ENCODE data around the gene LRP1B.

Gene LRP1B

DNA sequence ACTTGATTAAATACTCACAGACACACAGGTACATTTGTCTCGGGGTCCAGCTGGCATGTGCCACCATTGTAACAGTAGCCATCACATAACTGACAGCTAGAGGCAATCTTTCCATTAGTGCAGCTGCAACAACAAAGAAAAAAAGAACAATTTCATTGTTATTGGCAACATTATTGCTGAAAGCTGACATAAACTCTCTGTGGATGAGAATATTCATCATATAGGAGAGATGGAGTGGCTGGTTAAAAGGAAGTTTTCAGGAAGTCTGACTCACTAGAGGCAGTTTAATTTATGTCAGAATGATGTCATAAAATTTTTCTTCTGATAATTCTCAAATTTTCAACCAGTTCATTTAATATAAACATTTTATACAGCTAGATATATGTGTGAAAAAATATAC is 1860.6 kb downstream of the LRP1B start:
- H3K36me3 ChIP-seq (ENCODE audit: control insufficient read depth in 1 of 2, insufficient read depth in 2 of 2, low read length in 2 of 2): no peaks in the 10 kb centered on the region
- H3K27ac ChIP-seq (ENCODE audit: low read length): no peak overlapping the region
- no peaks in the 10 kb centered on the region for H3K9me3 ChIP-seq (ENCODE audit: control insufficient read depth in 1 of 2, low read length in 2 of 2)
- H3K4me1 ChIP-seq (ENCODE audit: control insufficient read depth in 1 of 2, insufficient read depth in 2 of 2, low read length in 2 of 2): no peaks in the 10 kb centered on the region
- no peaks in the 10 kb centered on the region for H3K27me3 ChIP-seq (ENCODE audit: low read depth, low read length)
- no peak overlapping the region for H3K4me3 ChIP-seq (ENCODE audit: low read depth in 1 of 2, low read length in 2 of 2)

DNA sequence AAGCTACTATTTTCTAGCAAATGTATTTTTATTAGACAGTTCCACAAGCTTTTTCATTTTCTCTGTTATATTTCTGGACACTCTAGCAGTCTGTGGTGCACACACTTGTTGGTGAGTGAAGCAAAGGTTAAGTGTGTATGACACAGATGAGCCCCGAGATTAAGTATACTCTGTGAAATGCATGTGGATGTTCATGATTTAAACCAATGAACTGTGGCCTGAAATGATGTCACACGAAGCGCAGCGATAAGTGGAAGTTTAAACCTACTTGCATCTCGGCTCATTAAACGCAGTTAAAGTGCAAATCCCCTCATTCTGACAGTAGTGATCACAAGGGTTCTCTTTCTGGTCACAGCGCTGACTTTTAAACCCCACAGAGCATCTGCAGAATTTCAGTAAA is 1861.8 kb downstream of the LRP1B start:
- H3K4me1 ChIP-seq (ENCODE audit: control insufficient read depth in 1 of 2, insufficient read depth in 2 of 2, low read length in 2 of 2): no peaks in the 10 kb centered on the region
- no peaks in the 10 kb centered on the region for H3K9me3 ChIP-seq (ENCODE audit: control insufficient read depth in 1 of 2, low read length in 2 of 2)
- H3K4me3 ChIP-seq (ENCODE audit: low read depth in 1 of 2, low read length in 2 of 2): no peak overlapping the region
- H3K27me3 ChIP-seq (ENCODE audit: low read depth, low read length): no peaks in the 10 kb centered on the region
- H3K36me3 ChIP-seq (ENCODE audit: control insufficient read depth in 1 of 2, insufficient read depth in 2 of 2, low read length in 2 of 2): no peaks in the 10 kb centered on the region
- H3K27ac ChIP-seq (ENCODE audit: low read length): no peak overlapping the region

DNA sequence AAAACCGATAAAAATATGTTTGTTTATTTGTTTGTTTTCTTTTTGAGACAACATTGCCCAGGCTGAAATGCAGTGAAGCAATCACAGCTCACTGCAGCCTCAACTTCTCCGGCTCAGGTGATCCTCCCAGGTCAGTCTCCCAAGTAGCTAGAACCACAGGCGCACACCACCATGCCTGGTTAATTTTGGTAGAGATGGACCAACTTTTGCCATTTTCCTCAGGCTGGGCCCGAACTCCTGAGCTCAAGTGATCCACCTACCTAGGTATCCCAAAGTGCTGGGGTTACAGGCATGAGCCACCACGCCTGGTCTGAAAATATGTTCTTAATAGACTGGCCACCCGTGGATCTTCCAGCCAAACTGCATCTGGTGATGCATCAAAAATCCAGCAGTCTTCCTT is 1867.9 kb downstream of the LRP1B start:
- H3K36me3 ChIP-seq (ENCODE audit: control insufficient read depth in 1 of 2, insufficient read depth in 2 of 2, low read length in 2 of 2): no peaks in the 10 kb centered on the region
- no peaks in the 10 kb centered on the region for H3K4me1 ChIP-seq (ENCODE audit: control insufficient read depth in 1 of 2, insufficient read depth in 2 of 2, low read length in 2 of 2)
- no peak overlapping the region for H3K27ac ChIP-seq (ENCODE audit: low read length)
- no peak overlapping the region for H3K4me3 ChIP-seq (ENCODE audit: low read depth in 1 of 2, low read length in 2 of 2)
- no peaks in the 10 kb centered on the region for H3K27me3 ChIP-seq (ENCODE audit: low read depth, low read length)
- no peaks in the 10 kb centered on the region for H3K9me3 ChIP-seq (ENCODE audit: control insufficient read depth in 1 of 2, low read length in 2 of 2)

DNA sequence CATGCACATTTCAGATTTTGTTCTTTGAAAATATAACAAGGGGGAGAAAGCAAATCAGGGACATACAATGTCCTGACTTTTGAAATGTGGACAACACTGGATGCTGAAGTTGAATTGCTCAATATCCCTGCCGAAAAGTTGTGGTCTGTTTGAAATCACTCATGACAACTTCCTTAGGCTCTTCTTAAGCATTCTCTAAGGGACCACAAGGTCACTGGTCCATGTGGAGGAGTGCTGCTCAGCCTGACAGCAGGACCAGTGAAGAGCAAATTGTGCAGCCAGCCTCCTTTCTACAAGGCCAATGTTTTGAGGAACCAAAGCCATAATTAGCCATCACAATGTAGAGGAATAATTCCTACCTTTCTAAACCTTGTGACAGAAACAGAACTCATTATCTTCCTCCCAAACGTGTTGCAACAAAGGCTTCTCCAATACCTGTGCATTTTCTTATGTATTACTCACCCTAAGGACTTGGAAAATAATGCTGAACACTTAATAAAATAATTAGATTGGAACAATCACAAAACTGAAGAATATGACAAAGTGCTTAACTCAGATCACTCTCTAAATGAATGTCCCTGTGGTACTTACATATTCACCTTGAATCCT is 1873.0 kb downstream of the LRP1B start:
- no peaks in the 10 kb centered on the region for H3K4me1 ChIP-seq (ENCODE audit: control insufficient read depth in 1 of 2, insufficient read depth in 2 of 2, low read length in 2 of 2)
- no peaks in the 10 kb centered on the region for H3K27me3 ChIP-seq (ENCODE audit: low read depth, low read length)
- no peak overlapping the region for H3K4me3 ChIP-seq (ENCODE audit: low read depth in 1 of 2, low read length in 2 of 2)
- no peaks in the 10 kb centered on the region for H3K9me3 ChIP-seq (ENCODE audit: control insufficient read depth in 1 of 2, low read length in 2 of 2)
- H3K36me3 ChIP-seq (ENCODE audit: control insufficient read depth in 1 of 2, insufficient read depth in 2 of 2, low read length in 2 of 2): no peaks in the 10 kb centered on the region
- H3K27ac ChIP-seq (ENCODE audit: low read length): no peak overlapping the region

DNA sequence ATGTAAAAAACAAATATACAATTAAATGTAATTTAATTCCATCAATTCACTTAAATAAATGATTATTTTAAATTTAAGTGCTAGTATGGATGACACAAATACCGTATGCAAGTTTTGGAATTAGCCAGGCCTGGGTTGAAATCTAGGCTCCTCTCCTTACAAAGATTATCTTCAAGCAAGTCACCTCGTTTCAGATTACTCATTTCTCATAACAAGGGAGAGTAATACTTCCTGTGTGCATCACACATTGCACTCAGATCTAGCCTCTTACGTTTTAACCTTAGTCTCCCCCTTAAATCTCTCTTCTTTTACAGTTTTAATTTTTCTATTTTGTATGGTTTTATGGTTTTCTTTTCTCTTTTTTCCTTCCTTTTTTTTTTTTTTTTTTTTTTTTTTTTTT is 1874.7 kb downstream of the LRP1B start:
- H3K9me3 ChIP-seq (ENCODE audit: control insufficient read depth in 1 of 2, low read length in 2 of 2): no peaks in the 10 kb centered on the region
- H3K4me1 ChIP-seq (ENCODE audit: control insufficient read depth in 1 of 2, insufficient read depth in 2 of 2, low read length in 2 of 2): no peaks in the 10 kb centered on the region
- no peaks in the 10 kb centered on the region for H3K27me3 ChIP-seq (ENCODE audit: low read depth, low read length)
- H3K27ac ChIP-seq (ENCODE audit: low read length): no peak overlapping the region
- H3K36me3 ChIP-seq (ENCODE audit: control insufficient read depth in 1 of 2, insufficient read depth in 2 of 2, low read length in 2 of 2): no peaks in the 10 kb centered on the region
- H3K4me3 ChIP-seq (ENCODE audit: low read depth in 1 of 2, low read length in 2 of 2): no peak overlapping the region

DNA sequence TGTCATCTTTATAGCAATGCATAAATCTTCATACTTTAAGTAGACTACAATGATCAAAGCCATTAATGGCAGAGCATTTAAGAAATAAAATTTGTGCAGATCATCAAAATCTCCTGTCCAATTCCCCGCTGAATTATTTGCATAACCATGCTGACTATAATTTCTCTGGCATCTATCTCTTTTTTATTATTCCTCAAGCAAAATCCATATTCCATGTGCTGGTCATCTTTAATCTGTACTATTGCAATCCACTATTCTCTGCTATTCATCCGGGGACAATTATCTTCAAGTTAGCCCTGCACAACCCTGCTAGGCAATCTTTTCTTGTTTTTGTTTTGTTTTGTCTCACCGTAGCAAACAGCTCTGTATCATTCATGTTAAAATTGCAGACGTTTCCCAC is 1881.0 kb downstream of the LRP1B start:
- Histone ChIP-seq H3K4me3 (ENCODE audit: low read depth in 1 of 2, low read length in 2 of 2) (no peak overlapping the region), H3K27ac (ENCODE audit: low read length) (no peak overlapping the region), H3K9me3 (ENCODE audit: control insufficient read depth in 1 of 2, low read length in 2 of 2) (no peaks in the 10 kb centered on the region), H3K27me3 (ENCODE audit: low read depth, low read length) (no peaks in the 10 kb centered on the region), H3K36me3 (ENCODE audit: control insufficient read depth in 1 of 2, insufficient read depth in 2 of 2, low read length in 2 of 2) (no peaks in the 10 kb centered on the region), H3K4me1 (ENCODE audit: control insufficient read depth in 1 of 2, insufficient read depth in 2 of 2, low read length in 2 of 2) (no peaks in the 10 kb centered on the region)

DNA sequence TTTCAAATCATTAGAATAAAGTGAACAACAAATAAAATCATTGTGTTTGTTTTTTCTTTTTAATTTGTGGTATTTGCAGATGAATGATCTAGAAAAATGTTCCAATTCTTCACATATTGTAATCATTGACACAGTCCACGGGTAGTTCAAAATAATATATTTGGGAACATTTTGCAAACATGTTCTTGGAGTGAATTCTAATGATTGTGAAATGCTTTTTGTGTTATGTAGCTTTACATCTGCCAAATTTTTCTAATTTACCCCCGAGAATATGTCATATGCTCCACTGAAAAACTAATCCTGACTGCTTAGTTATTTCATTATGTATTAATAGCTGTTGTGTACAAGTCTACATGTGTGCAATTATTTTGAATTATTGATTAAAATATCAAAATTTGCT is 1882.2 kb downstream of the LRP1B start:
- Histone ChIP-seq H3K9me3 (ENCODE audit: control insufficient read depth in 1 of 2, low read length in 2 of 2) (no peaks in the 10 kb centered on the region), H3K4me3 (ENCODE audit: low read depth in 1 of 2, low read length in 2 of 2) (no peak overlapping the region), H3K4me1 (ENCODE audit: control insufficient read depth in 1 of 2, insufficient read depth in 2 of 2, low read length in 2 of 2) (no peaks in the 10 kb centered on the region), H3K27ac (ENCODE audit: low read length) (no peak overlapping the region), H3K36me3 (ENCODE audit: control insufficient read depth in 1 of 2, insufficient read depth in 2 of 2, low read length in 2 of 2) (no peaks in the 10 kb centered on the region), H3K27me3 (ENCODE audit: low read depth, low read length) (no peaks in the 10 kb centered on the region)

DNA sequence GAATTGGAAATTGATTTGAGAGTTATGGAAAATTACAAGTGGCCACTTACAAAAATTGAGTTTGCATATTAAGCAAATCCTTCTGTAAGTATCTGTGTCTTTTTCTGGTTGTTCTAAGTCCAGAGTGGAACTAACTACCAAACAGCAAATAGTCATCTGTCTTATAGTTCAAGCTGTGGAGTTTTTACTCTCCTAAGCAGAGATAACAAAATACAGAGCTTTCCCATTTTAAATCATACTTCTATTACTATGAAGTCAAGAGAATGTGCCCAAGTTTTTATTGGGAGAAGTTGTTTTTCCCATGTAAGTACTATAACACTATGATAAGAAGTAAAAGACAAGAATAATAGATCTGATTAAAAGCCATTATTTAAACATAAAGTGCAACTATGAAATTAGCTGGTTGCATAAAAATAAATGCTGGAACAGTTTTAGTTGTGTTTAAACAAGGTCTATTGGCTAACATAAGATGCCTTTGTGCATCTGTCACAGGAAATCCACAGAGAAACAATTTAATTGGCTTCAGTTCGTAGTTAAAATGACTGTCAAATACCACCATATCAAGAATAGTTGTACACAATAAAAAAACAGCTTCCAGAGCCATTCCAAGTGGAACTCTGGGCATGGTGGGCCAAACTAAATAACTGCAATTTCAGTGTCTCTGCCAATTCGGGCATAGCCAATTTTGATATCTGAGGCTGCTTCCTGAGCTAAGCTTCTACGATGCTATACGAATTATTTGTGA is 1883.2 kb downstream of the LRP1B start:
- H3K27me3 ChIP-seq (ENCODE audit: low read depth, low read length): no peaks in the 10 kb centered on the region
- no peak overlapping the region for H3K4me3 ChIP-seq (ENCODE audit: low read depth in 1 of 2, low read length in 2 of 2)
- H3K27ac ChIP-seq (ENCODE audit: low read length): no peak overlapping the region
- H3K36me3 ChIP-seq (ENCODE audit: control insufficient read depth in 1 of 2, insufficient read depth in 2 of 2, low read length in 2 of 2): no peaks in the 10 kb centered on the region
- no peaks in the 10 kb centered on the region for H3K4me1 ChIP-seq (ENCODE audit: control insufficient read depth in 1 of 2, insufficient read depth in 2 of 2, low read length in 2 of 2)
- no peaks in the 10 kb centered on the region for H3K9me3 ChIP-seq (ENCODE audit: control insufficient read depth in 1 of 2, low read length in 2 of 2)

DNA sequence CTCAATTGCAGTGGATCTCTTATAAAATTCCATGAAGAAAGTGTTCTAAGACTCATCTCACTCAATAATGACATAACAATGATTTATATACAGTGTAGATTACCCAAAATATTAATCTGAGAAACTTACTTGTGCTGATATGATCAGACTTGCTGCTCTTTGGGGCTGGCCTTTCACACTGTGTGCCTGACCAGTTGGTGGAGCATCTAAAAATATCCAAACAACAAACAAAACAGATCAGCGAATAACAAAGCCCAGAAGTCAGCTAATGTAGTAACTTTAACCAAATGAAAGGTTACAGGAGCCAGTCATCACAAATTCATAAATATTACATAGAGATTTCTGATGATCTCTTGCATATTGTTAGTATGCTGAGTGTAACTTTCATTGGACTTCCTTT is 1883.9 kb downstream of the LRP1B start:
- Histone ChIP-seq H3K27me3 (ENCODE audit: low read depth, low read length) (no peaks in the 10 kb centered on the region), H3K27ac (ENCODE audit: low read length) (no peak overlapping the region), H3K36me3 (ENCODE audit: control insufficient read depth in 1 of 2, insufficient read depth in 2 of 2, low read length in 2 of 2) (no peaks in the 10 kb centered on the region), H3K4me3 (ENCODE audit: low read depth in 1 of 2, low read length in 2 of 2) (no peak overlapping the region), H3K9me3 (ENCODE audit: control insufficient read depth in 1 of 2, low read length in 2 of 2) (no peaks in the 10 kb centered on the region), H3K4me1 (ENCODE audit: control insufficient read depth in 1 of 2, insufficient read depth in 2 of 2, low read length in 2 of 2) (no peaks in the 10 kb centered on the region)

DNA sequence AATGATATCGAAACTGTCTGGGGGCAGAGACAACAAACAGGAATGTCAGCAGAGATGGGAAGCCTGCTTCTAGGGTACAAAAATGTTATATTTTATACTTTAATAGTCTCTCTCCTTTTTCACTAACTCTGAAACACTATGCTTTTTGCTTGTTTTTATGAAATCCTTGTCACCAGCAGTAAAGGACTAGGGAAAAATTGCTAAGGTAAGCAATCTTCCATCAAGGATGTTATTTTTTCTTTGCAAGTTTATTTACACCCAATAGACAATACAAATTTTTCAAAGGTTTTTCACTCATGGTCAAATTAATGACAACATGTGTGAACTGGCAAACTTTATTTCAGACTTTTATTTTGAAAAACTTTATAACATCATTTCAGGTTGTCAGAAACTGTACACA is 1884.8 kb downstream of the LRP1B start:
- Histone ChIP-seq H3K27me3 (ENCODE audit: low read depth, low read length) (no peaks in the 10 kb centered on the region), H3K9me3 (ENCODE audit: control insufficient read depth in 1 of 2, low read length in 2 of 2) (no peaks in the 10 kb centered on the region), H3K4me3 (ENCODE audit: low read depth in 1 of 2, low read length in 2 of 2) (no peak overlapping the region), H3K27ac (ENCODE audit: low read length) (no peak overlapping the region), H3K4me1 (ENCODE audit: control insufficient read depth in 1 of 2, insufficient read depth in 2 of 2, low read length in 2 of 2) (no peaks in the 10 kb centered on the region), H3K36me3 (ENCODE audit: control insufficient read depth in 1 of 2, insufficient read depth in 2 of 2, low read length in 2 of 2) (no peaks in the 10 kb centered on the region)

DNA sequence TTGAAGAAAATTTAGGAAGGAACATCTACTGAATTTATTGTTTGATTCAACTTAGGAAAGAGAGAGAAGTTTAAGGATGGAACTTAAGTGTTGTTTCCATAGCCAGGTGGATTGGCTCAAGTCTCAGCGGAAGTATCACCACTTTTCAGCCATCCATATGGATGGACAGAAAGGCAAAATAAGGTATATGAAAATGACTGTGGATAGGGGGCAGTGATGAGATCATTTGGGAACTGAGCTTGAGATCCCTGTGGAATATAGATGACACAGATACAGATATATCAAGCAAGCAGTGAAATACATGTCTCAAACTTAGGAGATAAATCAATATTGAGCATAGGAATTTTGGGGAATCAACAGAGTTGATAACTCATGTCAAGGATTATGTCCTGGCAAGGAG is 1887.9 kb downstream of the LRP1B start:
- Histone ChIP-seq H3K4me3 (ENCODE audit: low read depth in 1 of 2, low read length in 2 of 2) (no peak overlapping the region), H3K27me3 (ENCODE audit: low read depth, low read length) (no peaks in the 10 kb centered on the region), H3K27ac (ENCODE audit: low read length) (no peak overlapping the region), H3K9me3 (ENCODE audit: control insufficient read depth in 1 of 2, low read length in 2 of 2) (no peaks in the 10 kb centered on the region), H3K36me3 (ENCODE audit: control insufficient read depth in 1 of 2, insufficient read depth in 2 of 2, low read length in 2 of 2) (no peaks in the 10 kb centered on the region), H3K4me1 (ENCODE audit: control insufficient read depth in 1 of 2, insufficient read depth in 2 of 2, low read length in 2 of 2) (no peaks in the 10 kb centered on the region)

DNA sequence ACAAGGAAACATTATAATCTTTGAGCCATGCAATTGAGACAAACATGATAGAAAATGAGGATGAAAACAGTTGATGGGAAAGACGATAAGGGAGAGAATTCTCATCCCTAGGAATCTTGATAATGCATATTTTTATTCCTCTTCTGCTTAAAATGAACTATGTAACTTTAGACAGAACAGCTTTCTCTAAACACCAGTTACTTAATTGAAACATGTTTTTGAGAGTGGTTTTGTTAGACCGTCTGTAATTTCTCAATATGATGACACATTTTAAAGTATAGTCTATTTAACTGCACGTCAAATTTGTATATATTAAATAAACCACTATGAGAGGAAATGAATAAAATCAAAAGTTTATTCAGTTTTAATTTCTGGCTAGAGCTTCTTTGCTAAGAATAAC is 1896.7 kb downstream of the LRP1B start:
- Histone ChIP-seq H3K9me3 (ENCODE audit: control insufficient read depth in 1 of 2, low read length in 2 of 2) (no peaks in the 10 kb centered on the region), H3K4me1 (ENCODE audit: control insufficient read depth in 1 of 2, insufficient read depth in 2 of 2, low read length in 2 of 2) (no peaks in the 10 kb centered on the region), H3K4me3 (ENCODE audit: low read depth in 1 of 2, low read length in 2 of 2) (no peak overlapping the region), H3K27ac (ENCODE audit: low read length) (no peak overlapping the region), H3K27me3 (ENCODE audit: low read depth, low read length) (no peaks in the 10 kb centered on the region), H3K36me3 (ENCODE audit: control insufficient read depth in 1 of 2, insufficient read depth in 2 of 2, low read length in 2 of 2) (no peaks in the 10 kb centered on the region)

Data from muscle layer of duodenum (tissue), 2 donors.